ENCODE results near the gene BZW1. TPM values are rescaled to one million over a fixed set of nuclear protein-coding genes. Genes with fewer than 3 reads are reported as not detected.
A peak's percentile ranks its signal among the peaks of the same experiment; 100 is the strongest.

Gene BZW1
- total and polyA plus RNA-seq, 4 donors: 37.4 to 226 (median 170) TPM

GRCh38 chr2:200787351-200788120 is 24.2 kb upstream of the BZW1 start:
- Histone ChIP-seq H3K4me1 (ENCODE audit: control insufficient read depth in 5 of 5, insufficient read depth in 5 of 5, low read length in 5 of 5) (peaks cover 0 to 3% (median 0%) of the 10 kb centered on the region in 5 donors), H3K4me3 (no peak overlapping the region), H3K27ac (ENCODE audit: low read depth in 1 of 2, low read length in 1 of 2) (peak overlapping the region in 1 of 2 donors; percentile 26), H3K9me3 (ENCODE audit: control insufficient read depth in 4 of 4, insufficient read depth in 3 of 4, low read length in 3 of 4) (no peaks in the 10 kb centered on the region), H3K36me3 (ENCODE audit: control insufficient read depth in 4 of 4, insufficient read depth in 4 of 4, low read length in 4 of 4) (no peaks in the 10 kb centered on the region), H3K27me3 (ENCODE audit: control insufficient read depth in 3 of 3, insufficient read depth in 3 of 3, low read length in 2 of 3) (no peaks in the 10 kb centered on the region), H3K9ac (ENCODE audit: insufficient read depth in 1 of 2, low read length in 2 of 2) (no peak overlapping the region)
- DNase-seq (peak in 1 of 3 donors; percentile 11), ATAC-seq (ENCODE audit: insufficient read depth, low FRiP score) (peak; percentile 7)
- TF ChIP-seq CTCF (IDR thresholded peaks at IDR 0.05; ENCODE audit: control extremely low read depth, extremely low read depth): no peak
- WGBS, 2 donors: 78 to 86% methylated on average over 16 of the region's 16 CpGs

- DNase-seq (no peak), ATAC-seq (ENCODE audit: insufficient read depth, low FRiP score) (no peak)
- no peak overlapping the region for H3K27ac ChIP-seq (ENCODE audit: low read depth in 1 of 2, low read length in 1 of 2)
- peaks cover 0 to 3% (median 0%) of the 10 kb centered on the region in 5 donors for H3K4me1 ChIP-seq (ENCODE audit: control insufficient read depth in 5 of 5, insufficient read depth in 5 of 5, low read length in 5 of 5)
- H3K9ac ChIP-seq (ENCODE audit: insufficient read depth in 1 of 2, low read length in 2 of 2): no peak overlapping the region
- no peak for TF ChIP-seq CTCF (IDR thresholded peaks at IDR 0.05; ENCODE audit: control extremely low read depth, extremely low read depth)
- H3K27me3 ChIP-seq (ENCODE audit: control insufficient read depth in 3 of 3, insufficient read depth in 3 of 3, low read length in 2 of 3): no peaks in the 10 kb centered on the region
- no peaks in the 10 kb centered on the region for H3K9me3 ChIP-seq (ENCODE audit: control insufficient read depth in 4 of 4, insufficient read depth in 3 of 4, low read length in 3 of 4)
- no peak overlapping the region for H3K4me3 ChIP-seq
- no peaks in the 10 kb centered on the region for H3K36me3 ChIP-seq (ENCODE audit: control insufficient read depth in 4 of 4, insufficient read depth in 4 of 4, low read length in 4 of 4)
- WGBS, 2 donors: 94 to 97% methylated on average over 6 of the region's 6 CpGs
These were observed 23.5 kb upstream of the BZW1 start for GRCh38 chr2:200788121-200788718.

- Histone ChIP-seq H3K4me3 (no peak overlapping the region), H3K4me1 (ENCODE audit: control insufficient read depth in 5 of 5, insufficient read depth in 5 of 5, low read length in 5 of 5) (peaks cover 0 to 6% (median 0%) of the 10 kb centered on the region in 5 donors), H3K9me3 (ENCODE audit: control insufficient read depth in 4 of 4, insufficient read depth in 3 of 4, low read length in 3 of 4) (no peaks in the 10 kb centered on the region), H3K9ac (ENCODE audit: insufficient read depth in 1 of 2, low read length in 2 of 2) (no peak overlapping the region), H3K27ac (ENCODE audit: low read depth in 1 of 2, low read length in 1 of 2) (no peak overlapping the region), H3K36me3 (ENCODE audit: control insufficient read depth in 4 of 4, insufficient read depth in 4 of 4, low read length in 4 of 4) (no peaks in the 10 kb centered on the region), H3K27me3 (ENCODE audit: control insufficient read depth in 3 of 3, insufficient read depth in 3 of 3, low read length in 2 of 3) (no peaks in the 10 kb centered on the region)
- TF ChIP-seq CTCF (IDR thresholded peaks at IDR 0.05; ENCODE audit: control extremely low read depth, extremely low read depth): no peak
- DNase-seq (no peak), ATAC-seq (ENCODE audit: insufficient read depth, low FRiP score) (no peak)
- 79 to 89% methylated on average over 1 of the region's 1 CpG for WGBS, 2 donors
These were observed 21.5 kb upstream of the BZW1 start for GRCh38 chr2:200790185-200790584.

Data from lung (tissue), 12 donors.